ENCODE results near the gene OR10AG1. TPM values are rescaled to one million over a fixed set of nuclear protein-coding genes. Genes with fewer than 3 reads are reported as not detected.
A peak's percentile ranks its signal among the peaks of the same experiment; 100 is the strongest.

OR10AG1 gene
- total RNA-seq, 1 donor from 2014 or later = not detected

- Mint-ChIP-seq H3K27me3 (ENCODE audit: low read depth) (no peaks in the 10 kb centered on the region), H3K9me3 (ENCODE audit: low read depth) (peaks cover 2% of the 10 kb centered on the region), H3K4me1 (ENCODE audit: low read depth) (no peaks in the 10 kb centered on the region), H3K27ac (ENCODE audit: unreplicated experiment) (no peak overlapping the region), H3K4me3 (ENCODE audit: unreplicated experiment) (no peak overlapping the region), H3K36me3 (ENCODE audit: low read depth) (no peaks in the 10 kb centered on the region)
- no peak for DNase-seq (ENCODE audit: low spot score)
- no peak for TF ChIP-seq CTCF (IDR thresholded peaks at IDR 0.05)
Measured at GRCh38 chr11:55967914-55968313, 1.8 kb downstream of the OR10AG1 start.

- no peak for TF ChIP-seq CTCF (IDR thresholded peaks at IDR 0.05)
- Mint-ChIP-seq H3K27ac (ENCODE audit: unreplicated experiment) (no peak overlapping the region), H3K4me1 (ENCODE audit: low read depth) (no peaks in the 10 kb centered on the region), H3K4me3 (ENCODE audit: unreplicated experiment) (no peak overlapping the region), H3K27me3 (ENCODE audit: low read depth) (no peaks in the 10 kb centered on the region), H3K36me3 (ENCODE audit: low read depth) (no peaks in the 10 kb centered on the region), H3K9me3 (ENCODE audit: low read depth) (peaks cover 3% of the 10 kb centered on the region)
- no peak for DNase-seq (ENCODE audit: low spot score)
Measured at GRCh38 chr11:55966391-55966790, 3.4 kb downstream of the OR10AG1 start.

GRCh38 chr11:55956521-55956920, 13.2 kb downstream of the OR10AG1 start:
- H3K27me3 Mint-ChIP-seq (ENCODE audit: low read depth) = no peaks in the 10 kb centered on the region
- no peak overlapping the region for H3K4me3 Mint-ChIP-seq (ENCODE audit: unreplicated experiment)
- no peak for DNase-seq (ENCODE audit: low spot score)
- H3K27ac Mint-ChIP-seq (ENCODE audit: unreplicated experiment) = no peak overlapping the region
- no peaks in the 10 kb centered on the region for H3K4me1 Mint-ChIP-seq (ENCODE audit: low read depth)
- H3K36me3 Mint-ChIP-seq (ENCODE audit: low read depth) = no peaks in the 10 kb centered on the region
- H3K9me3 Mint-ChIP-seq (ENCODE audit: low read depth) = no peaks in the 10 kb centered on the region
- no peak for TF ChIP-seq CTCF (IDR thresholded peaks at IDR 0.05)

GRCh38 chr11:55949330-55949729, 20.4 kb downstream of the OR10AG1 start:
- Mint-ChIP-seq H3K4me1 (ENCODE audit: low read depth) (no peaks in the 10 kb centered on the region), H3K4me3 (ENCODE audit: unreplicated experiment) (no peak overlapping the region), H3K27ac (ENCODE audit: unreplicated experiment) (no peak overlapping the region), H3K27me3 (ENCODE audit: low read depth) (no peaks in the 10 kb centered on the region), H3K9me3 (ENCODE audit: low read depth) (no peaks in the 10 kb centered on the region), H3K36me3 (ENCODE audit: low read depth) (no peaks in the 10 kb centered on the region)
- TF ChIP-seq CTCF (IDR thresholded peaks at IDR 0.05) = no peak
- no peak for DNase-seq (ENCODE audit: low spot score)

- no peaks in the 10 kb centered on the region for H3K36me3 Mint-ChIP-seq (ENCODE audit: low read depth)
- no peaks in the 10 kb centered on the region for H3K9me3 Mint-ChIP-seq (ENCODE audit: low read depth)
- no peak overlapping the region for H3K27ac Mint-ChIP-seq (ENCODE audit: unreplicated experiment)
- peak; percentile 83 for TF ChIP-seq CTCF (IDR thresholded peaks at IDR 0.05)
- H3K4me3 Mint-ChIP-seq (ENCODE audit: unreplicated experiment) = no peak overlapping the region
- no peak for DNase-seq (ENCODE audit: low spot score)
- no peaks in the 10 kb centered on the region for H3K27me3 Mint-ChIP-seq (ENCODE audit: low read depth)
- H3K4me1 Mint-ChIP-seq (ENCODE audit: low read depth) = no peaks in the 10 kb centered on the region
Measured at GRCh38 chr11:55942785-55943392, 26.9 kb downstream of the OR10AG1 start.
